GM23338 (cell line): ENCODE results near the gene ACTG2.

Experiments used
- CTCF ChIP-seq, 2 experiments: fragments of 200-600 bp in 1 of 2; sonication (generic) in 1 of 2; conservative IDR thresholded peaks; 2 replicates each; pipeline versions ENCODE4 v1.5.1 to v1.6.1; 2016 to 2017; ENCODE audit warnings: antibody characterized with exemption in 2 of 2, low read depth in 2 of 2, mild to moderate bottlenecking in 2 of 2, moderate library complexity in 1 of 2
- ETS1 ChIP-seq: IDR thresholded peaks from 2 replicates; pipeline ENCODE4 v1.6.1; 2016; ENCODE audit warnings: antibody characterized with exemption
- EZH2 ChIP-seq: fragments of 200-600 bp; sonication (generic); IDR thresholded peaks from one replicate; pipeline ENCODE4 v1.8.0; 2017; ENCODE audit warnings: antibody characterized with exemption, mild to moderate bottlenecking, low read depth; ENCODE audit not compliant: unreplicated experiment
- EZH2phosphoT487 ChIP-seq: fragments of 200-600 bp; sonication (generic); IDR thresholded peaks from one replicate; pipeline ENCODE4 v1.8.1; 2018; ENCODE audit warnings: antibody characterized with exemption; ENCODE audit not compliant: unreplicated experiment
- POLR2AphosphoS5 ChIP-seq: IDR thresholded peaks from 2 replicates; pipeline ENCODE4 v1.6.1; 2016; ENCODE audit warnings: antibody characterized with exemption, low read depth
- REST ChIP-seq: IDR thresholded peaks from one replicate; pipeline ENCODE4 v1.6.1; 2018; ENCODE audit warnings: antibody characterized with exemption; ENCODE audit not compliant: unreplicated experiment
- ZNF114 ChIP-seq: fragments of 250-450 bp; sonication (Bioruptor Pico); IDR thresholded peaks from 2 replicates; pipeline ENCODE4 v1.5.0; 2020; ENCODE audit warnings: mild to moderate bottlenecking, moderate library complexity

- no peak for TF ChIP-seq CTCF (conservative IDR thresholded peaks at IDR 0.05; ENCODE audit: low read depth in 2 of 2)
- TF ChIP-seq EZH2, result no peak
- no peak for TF ChIP-seq ZNF114
- no peak for TF ChIP-seq POLR2AphosphoS5
- no peak for TF ChIP-seq ETS1
- no peak for TF ChIP-seq REST
- TF ChIP-seq EZH2phosphoT487, result no peak
Measured at GRCh38 chr2:73947412-73948018, 54.7 kb downstream of the ACTG2 start.
